ENCODE measurements around the gene XRN2.

GRCh38 chr20:21262812-21263211 lies 40.3 kb upstream of the XRN2 start:
- TF ChIP-seq CTCF (IDR thresholded peaks at IDR 0.05), result no peak
- TF ChIP-seq POLR2A (IDR thresholded peaks at IDR 0.05), result no peak

Measured in esophagus squamous epithelium (tissue), 4 donors.